Activated CD4-positive, CD25-positive, alpha-beta regulatory T cell treated with anti-CD3 and anti-CD28 coated beads, Interleukin-2, amount 50 U/mL, for 16 hours (primary cell): ENCODE data around the gene PPARG.

ENCODE experiments used
- DNase-seq: peaks from one replicate; pipeline ENCODE4 v3.0.0-alpha.2; 2020; ENCODE audit warnings: low read depth, low spot score

The PPARG gene

DNA sequence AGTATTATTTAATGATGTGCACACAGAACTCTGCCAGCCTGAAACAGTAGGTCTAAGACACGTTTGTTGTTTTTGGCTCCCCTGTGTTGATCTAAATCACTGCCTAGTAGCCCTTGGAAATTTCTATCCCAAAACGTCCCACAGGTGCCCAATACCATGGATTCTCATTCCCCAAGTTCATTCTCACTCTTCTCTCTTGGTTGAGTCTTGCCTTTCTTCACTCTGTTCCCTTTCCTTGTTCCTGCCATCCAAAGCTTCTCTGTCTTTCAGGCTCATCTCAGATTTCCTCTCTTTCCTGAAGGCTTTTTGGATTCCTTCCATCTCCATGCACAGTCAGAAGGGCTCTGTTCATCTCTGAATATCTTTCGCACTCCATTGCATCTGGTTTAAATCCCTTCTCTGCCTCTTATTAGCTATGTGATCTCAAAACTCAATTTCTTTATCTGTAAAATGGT is 54.2 kb downstream of the PPARG start:
- no peak for DNase-seq

DNA sequence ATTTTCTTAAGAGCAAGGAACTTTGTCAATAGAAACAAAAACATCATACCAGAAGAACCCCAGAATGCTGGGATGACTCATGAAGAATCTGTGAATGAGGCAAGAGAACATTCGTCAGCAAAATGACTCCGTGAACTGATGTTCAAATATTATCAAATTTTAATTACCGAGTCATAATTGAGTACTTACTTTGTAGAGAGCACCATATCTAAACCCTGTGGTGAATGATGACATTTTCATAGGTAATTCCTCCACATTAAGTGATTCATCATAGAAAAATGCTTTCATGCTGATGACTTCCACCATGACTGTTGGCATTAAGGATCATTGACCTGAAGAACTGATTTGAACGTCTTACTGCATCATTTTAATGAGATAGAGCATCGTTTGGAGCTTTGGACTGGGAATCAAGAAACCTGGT is 56.3 kb downstream of the PPARG start:
- DNase-seq: no peak

DNA sequence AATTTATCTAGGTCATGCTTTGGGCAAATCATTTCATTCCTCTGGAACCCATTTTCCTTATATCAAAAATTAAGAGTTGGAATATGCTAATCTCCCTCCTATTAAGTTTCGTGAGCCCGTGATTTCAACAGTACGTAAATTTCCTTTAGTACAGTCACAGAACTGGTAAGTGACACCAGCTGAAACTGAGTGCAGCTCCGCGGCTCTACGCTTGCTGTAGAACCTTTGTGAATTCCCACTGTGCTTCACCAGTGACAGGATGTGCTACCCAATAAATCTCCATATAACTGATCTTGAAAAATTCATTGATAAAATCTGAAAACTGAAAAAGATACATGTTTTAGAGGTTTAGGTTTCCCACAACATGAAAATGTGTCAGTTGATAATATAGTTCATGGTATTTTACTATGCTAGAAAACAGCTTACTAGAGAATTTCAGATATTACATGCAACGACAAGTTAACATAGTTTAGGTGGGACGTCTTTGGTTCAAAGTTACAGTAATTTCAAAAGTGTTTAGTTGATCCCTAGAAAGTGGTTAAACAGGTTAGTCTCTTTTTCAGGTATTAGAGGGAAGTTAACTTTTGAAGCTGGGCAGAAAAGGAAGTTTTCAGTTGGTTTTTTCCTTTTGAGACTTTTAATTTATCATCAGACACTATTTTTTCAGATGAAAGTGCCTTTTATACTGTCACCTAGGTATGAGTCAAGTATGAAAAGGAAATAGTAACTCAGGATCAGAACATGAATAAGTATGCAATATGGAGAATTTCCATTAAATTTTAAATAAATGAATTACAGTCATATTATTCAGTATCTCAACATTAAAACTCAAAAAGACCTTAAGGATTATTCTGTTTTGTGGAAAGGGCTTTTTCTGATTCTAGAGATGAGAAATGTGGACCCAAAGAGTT is 57.0 kb downstream of the PPARG start:
- no peak for DNase-seq

DNA sequence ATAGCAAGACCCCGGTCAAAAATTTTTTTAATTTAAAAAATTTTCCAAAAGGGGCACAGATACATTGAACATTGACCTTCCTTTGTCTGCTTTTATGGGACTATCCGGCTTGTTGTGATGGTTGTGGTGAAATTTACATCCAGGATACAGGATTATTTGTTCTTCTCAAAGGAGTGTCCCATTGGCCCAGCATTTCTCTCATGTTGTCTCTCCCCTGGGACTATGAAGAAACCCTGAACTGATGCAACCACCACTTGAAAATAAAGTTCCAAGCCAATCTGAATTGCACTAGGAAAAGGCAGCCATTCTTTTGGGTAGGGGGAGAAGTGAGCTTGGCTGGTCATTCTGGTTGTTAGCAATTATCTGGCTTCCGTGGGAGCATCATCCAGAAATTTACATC is 58.4 kb downstream of the PPARG start:
- no peak for DNase-seq

DNA sequence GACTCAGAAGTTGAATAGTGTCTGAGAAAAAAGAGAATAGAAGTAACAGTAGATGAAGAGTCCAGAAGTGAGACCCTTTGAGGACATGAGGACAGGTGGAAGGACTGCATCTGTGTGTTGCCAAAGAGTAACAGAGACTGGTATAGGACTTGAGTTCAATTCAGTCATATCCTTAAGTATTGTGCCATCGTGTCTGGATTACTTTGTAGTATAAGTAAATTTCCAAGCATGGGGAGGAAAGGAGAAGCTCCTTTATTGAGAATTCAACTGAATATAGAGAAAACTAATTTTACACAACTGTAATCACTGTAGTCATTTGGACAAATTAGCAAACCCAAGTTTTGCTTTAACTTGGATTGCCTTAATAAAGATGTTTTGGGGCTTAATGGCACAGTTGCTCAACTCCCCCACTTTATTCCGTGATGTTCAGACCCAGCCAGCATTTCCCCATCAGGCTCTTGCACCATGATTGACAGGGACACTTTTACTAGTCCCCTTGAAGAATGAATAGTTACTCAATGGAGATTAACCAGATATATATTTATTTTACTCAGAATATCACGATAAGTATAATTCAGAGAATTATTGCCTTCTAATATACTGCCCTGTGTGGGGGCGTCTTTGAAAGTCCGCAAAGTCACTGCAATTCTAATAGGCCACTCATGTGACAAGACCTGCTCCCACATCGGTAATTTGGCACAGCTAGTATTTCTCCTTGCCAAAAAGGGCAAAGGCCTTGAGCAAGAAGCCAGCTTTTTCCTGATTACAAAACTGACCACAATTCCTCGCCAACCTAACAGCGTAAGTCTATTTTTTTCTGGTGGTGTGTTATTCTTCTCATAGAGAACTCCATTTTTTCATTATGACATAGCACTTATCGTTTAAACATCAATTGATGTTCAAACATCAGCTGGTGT is 61.3 kb downstream of the PPARG start:
- DNase-seq: no peak

DNA sequence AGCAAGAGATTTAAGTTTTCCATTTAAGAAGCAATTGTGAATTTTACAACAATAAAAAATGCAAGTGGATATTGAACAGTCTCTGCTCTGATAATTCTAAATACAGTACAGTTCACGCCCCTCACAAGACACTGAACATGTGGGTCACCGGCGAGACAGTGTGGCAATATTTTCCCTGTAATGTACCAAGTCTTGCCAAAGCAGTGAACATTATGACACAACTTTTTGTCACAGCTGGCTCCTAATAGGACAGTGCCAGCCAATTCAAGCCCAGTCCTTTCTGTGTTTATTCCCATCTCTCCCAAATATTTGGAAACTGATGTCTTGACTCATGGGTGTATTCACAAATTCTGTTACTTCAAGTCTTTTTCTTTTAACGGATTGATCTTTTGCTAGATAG is 62.3 kb downstream of the PPARG start:
- no peak for DNase-seq

DNA sequence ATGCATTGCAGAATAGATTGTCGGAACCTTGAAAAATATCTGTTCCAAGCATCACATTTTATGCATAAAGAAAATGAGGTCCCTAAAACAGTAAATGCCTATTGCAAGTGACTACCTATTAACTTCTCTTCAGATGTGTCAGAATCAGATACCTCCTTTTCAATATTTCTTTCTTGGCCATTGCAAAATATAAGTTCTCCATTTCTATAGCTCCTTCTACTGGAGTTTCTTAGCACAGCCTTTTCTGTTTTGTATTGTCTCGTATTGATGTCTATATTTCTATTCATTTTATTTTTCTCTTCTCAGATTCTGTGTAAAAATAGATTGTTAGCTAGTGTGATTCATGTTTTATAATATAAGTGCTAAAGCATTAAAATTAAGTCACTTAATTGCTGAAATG is 63.4 kb downstream of the PPARG start:
- DNase-seq: no peak

DNA sequence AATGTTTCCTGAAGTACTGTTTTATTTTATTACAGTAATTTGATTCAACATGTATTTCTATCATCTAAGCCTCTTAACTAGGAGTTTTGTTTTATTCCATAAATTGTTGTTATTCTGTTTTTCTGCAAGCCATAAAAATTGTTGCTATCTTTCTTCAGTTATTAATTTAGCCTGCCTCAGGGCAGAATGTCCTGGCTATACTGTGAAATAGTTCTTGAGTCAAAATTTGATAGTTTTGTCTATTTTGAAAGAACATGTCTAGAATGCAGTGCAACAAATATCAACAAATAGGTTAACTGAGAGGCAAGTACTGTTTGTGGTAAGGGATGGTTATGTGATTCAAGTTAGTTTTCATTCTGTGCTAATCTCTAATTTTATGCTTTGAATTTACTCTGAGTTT is 63.9 kb downstream of the PPARG start:
- DNase-seq: no peak

DNA sequence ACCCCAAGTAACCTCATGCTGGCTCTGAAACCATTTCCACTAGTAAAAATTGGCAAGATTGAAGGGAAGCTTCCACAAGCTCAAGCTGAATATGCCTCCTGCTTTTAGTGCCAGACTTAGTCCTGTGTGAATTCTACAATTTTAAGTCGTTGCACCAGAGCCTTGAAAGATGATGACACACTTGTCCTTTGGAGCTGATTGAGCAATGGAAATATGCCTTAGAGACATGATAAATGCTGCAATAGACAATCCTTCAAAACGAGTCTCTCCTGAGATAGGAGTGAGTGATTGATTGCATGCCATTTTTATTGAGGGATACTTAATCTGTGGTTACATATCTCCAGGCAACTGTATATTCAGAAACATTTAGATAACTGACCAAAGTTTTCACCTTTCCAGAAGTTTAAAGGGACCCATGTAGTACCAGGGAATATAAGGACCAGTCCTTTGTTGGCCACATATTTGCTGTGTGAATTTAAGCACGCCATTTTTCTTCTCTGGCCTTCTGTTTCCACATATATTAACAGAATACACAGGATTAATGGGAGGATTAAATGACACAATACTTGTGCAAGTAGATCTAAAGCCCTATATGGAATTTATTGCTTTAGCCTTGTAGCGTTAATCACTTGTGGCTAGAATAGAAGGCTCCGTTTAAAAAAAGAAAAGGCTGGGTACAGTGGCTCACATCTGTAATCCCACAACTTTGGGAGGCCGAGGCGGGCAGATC is 65.1 kb downstream of the PPARG start:
- DNase-seq: no peak

DNA sequence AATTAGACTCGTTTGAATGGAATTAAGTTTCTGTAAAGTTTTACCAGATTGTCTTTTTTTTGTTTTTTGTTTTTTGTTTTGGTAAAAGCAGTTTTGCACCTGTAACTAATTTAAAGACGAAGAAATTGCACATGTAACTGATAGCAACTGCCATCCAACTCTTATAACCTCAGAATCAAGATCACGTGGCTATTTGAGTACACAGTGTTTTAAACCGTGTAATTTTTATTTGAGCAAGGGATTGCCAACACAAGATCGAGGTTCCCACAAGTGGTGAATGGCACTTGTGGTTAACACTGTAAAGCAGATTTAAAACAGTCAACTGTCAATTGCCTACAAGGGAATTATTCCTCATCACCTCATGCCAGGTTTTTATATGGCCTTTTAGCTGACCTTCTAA is 67.3 kb downstream of the PPARG start:
- DNase-seq: no peak

DNA sequence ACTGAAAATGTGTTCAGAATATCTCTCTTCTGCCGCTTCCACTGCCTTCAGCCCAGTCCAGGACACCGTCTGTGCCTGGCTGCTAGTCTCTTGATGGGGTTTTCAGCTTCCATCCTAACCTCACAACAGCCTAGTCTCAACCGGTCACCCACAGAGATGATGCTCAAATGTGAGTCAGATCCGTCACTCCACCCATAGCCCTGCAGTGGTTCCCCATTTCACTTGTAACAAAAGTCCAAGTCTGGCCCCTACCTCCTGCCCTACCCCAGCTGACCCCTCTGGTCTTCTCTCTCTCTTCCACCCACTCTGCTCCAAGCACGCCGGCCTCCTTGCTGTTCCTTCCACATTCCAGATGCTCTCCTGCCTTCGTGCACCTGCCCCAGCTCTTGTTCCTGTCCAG is 68.1 kb downstream of the PPARG start:
- no peak for DNase-seq

DNA sequence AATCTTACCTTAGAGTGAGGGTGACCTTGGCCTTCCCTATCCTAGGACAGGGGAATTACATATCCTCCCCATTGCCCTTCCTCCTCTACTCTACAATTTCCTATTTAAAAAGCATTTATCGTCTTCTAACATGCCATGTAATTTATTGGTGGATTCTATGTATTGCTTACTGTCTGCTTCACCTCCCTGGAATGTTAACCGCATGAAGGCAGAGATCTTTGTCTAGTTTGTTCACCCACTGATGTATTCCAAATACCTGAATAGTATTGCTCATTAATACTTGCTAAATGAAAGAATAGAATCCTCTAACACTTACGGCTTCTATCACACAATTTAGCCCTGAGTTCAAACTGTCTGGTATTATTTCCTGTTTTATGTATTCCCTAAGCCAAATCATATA is 68.6 kb downstream of the PPARG start:
- DNase-seq: no peak

DNA sequence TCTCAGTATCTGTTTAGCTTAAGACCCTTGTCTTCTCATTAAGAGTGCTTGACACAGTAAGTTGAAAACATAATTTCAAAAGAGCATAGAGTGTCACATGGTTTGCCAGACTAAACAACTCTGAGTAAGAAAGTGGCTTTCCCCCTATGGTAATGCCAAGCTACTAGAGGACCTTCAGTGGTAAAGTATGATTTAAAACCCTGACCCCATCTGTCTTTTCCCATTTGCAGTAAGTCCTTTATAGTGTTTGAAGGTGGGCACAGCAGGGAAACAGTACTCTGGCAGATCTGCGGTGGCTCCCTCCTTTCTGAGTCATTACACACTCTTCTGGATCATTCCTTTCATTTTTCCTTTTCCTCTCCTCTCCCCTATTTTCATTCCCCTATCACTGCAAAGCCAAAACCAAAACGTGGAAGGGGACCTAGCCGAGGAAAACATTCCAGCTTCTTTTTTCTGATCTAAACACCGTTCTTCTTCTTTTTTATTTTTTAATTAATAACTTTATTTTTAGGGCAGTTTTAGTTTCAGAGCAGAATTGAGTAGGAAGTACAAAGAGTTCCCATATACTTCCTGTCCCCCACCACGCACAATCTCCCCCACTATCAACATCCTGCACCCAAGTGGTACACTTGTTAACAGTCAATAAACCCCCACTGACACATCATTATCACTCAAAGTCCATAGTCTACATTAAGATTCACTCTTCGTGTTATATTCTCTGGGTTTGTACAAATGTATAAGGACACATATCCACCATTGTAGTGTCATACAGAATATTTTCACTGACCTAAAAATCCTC is 74.7 kb downstream of the PPARG start:
- DNase-seq: no peak

DNA sequence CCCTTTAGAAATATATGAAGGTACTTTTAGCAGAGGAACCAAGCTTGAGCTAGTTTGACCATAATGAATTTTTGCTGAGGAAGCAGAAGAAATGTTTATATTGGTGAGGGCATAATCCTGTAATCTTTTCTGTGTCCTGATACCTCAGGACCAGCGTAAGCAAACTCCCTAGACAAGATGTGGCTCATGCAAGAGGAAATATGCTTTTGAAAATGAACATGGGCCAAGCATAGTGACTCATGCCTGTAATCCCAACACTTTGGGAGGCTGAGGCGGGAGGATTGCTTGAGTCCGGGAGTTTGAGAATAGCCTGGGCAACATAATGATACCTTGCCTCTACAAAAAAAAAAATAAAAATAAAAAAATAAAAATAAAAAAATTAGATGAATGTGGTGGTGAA is 78.5 kb downstream of the PPARG start:
- DNase-seq: no peak

DNA sequence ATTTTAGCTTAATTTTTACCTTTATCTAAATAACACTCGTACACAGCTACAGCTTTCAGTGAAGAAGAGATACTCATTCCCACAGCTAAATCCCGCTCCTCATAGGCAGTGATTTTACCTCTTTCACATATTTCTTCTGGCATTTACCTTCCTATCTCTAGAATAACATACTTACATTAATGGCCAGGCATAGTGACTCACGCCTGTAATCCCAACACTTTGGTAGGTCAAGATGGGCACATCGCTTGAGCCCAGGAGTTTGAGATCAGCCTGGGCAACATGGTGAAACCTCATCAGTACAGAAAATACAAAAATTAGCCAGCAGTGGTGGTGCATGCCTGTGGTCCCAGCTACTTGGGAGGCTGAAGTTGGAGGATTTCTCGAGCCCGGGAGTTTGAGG is 80.2 kb downstream of the PPARG start:
- DNase-seq: no peak

DNA sequence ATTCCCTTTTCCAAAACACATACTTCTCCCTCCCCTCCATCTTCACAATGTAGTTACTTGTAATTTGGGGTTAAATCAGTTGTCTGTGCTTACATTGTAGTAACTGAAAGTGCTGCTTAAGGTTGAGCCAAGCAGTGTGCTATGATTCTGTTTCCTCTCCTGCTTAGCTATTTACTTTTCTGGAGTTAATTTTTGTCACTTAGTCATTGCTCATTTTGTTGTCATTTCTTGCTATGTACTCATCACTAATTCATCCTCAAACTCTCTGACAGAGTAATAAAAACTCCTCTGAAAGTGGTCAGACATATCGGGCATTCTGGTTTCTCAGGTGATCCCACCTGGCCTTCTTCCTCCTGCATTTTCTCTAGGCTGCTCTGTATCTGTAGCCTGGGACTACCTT is 80.7 kb downstream of the PPARG start:
- DNase-seq: no peak

DNA sequence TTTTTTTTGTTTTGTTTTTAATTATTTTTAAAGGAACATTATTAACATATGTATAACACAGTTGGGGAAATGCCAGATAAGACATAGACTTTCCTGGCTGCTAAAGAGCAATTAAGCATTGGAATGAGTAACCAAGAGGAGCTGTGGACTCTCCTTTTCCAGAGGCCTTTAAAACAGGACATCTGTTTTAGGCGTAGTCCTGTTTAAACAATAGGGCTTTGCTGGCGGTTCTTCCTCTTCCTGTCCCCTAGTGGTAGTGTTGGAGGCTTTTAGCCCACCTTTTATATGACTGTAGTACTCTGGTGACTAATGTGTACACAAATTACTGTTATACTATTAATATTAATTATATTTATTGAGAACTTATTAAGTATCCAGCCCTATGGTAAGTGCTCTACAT is 81.9 kb downstream of the PPARG start:
- no peak for DNase-seq

DNA sequence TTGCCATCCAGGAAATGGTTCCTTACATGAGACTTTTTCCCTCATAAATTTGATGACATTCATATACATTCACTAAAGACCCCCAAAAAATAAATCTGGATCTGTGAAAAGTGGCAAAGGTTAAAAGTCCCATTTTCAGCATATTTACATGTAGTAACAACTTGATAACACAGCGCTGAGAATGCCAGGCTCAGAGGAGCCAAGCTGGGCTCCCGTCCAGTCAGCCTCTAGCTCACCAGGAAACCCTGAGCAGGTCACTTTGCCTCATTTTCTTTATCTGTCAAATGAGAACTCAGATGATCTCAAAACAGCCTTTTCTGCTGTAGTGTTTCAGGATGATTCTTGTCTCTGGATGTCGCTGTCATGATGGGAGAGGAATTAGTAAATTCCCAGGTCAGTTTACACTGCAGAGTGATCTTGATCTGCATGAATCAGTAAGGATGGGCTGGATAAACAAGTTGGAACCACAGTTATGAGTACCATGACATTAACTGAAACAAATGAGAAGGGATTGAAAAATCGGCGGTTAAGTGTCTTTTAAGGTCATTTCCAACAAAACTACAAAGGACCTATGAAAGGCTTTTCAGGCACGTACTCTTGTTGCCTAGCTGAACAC is 82.8 kb downstream of the PPARG start:
- no peak for DNase-seq

DNA sequence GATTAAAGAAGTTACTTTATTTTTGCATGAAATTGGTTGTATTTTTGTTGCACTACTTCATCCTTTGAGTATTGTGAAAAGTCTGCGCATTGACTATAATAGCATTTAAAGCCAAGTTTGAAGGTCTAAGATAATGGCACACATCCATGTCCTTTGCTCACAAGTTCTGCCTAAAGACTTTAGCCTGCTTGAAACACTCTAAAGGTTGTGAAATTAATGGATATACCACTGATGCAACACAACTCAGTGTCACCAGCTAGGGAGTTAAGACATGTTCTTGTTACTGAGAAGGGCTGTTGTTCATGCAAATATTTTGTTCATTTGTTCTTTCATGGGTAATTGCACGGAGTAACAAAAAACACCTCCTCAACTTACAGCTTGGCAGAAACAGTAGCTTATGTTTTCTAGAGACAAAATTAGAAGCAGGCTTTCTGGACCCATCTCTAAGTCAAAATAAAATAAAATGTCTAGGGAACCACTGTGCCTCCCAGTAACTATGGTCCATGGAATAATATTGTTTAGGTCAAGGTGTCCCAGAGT is 83.9 kb downstream of the PPARG start:
- DNase-seq: no peak

DNA sequence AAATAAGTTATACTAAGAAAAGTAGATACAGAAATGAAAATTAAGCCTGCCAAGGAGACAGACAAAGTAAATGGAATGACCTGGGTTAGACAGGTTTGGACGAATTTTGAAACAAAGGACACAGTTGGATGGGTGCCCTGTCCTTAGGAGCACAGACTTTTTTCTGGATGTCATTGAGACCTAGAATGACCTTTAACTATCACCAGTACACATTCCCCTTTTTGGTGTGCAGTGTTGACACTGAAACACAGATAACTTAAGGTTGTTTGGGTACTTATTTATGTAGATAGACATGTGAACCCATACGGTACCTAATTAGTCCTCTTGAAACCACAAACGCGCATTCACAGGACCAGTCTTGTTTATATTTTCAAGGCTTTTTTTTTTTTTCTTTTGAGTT is 86.7 kb downstream of the PPARG start:
- DNase-seq: no peak
